Ascending aorta (tissue), 2 donors: ENCODE results near the gene LMO3. TPM values are rescaled to one million over a fixed set of nuclear protein-coding genes. Genes with fewer than 3 reads are reported as not detected.

Experiments used
- DNase-seq, 2 donors: peaks; one replicate each; pipeline ENCODE4 v3.0.0-alpha.2; 2019; ENCODE audit warnings: low spot score in 2 of 2
- H3K27ac ChIP-seq, 2 donors: fragments of 200-600 bp; sonication (generic); one replicate each; pipeline ENCODE4 v1.5.1; 2016 to 2017; ENCODE audit warnings: mild to moderate bottlenecking in 1 of 2
- H3K27me3 ChIP-seq: fragments of 200-600 bp; sonication (generic); one replicate; pipeline ENCODE4 v1.5.1; 2017
- H3K36me3 ChIP-seq, 2 donors: fragments of 200-600 bp; sonication (generic); one replicate each; pipeline ENCODE4 v1.5.1; 2016
- H3K4me1 ChIP-seq, 2 donors: fragments of 200-600 bp; sonication (generic); one replicate each; pipeline ENCODE4 v1.5.1; 2016 to 2017; ENCODE audit warnings: mild to moderate bottlenecking in 1 of 2
- H3K4me3 ChIP-seq, 2 donors: fragments of 200-600 bp; sonication (generic); one replicate each; pipeline ENCODE4 v1.5.1; 2016 to 2017; ENCODE audit warnings: mild to moderate bottlenecking in 1 of 2
- H3K9me3 ChIP-seq, 2 donors: fragments of 200-600 bp; sonication (generic); one replicate each; pipeline ENCODE4 v1.5.1; 2016
- CTCF ChIP-seq, 3 experiments: fragments of 200-600 bp in 2 of 3; fragments of 450-650 bp in 1 of 3; sonication (generic) in 2 of 3; IDR thresholded peaks; one replicate each; pipeline ENCODE4 v1.5.1; 2016 to 2019; ENCODE audit warnings: antibody characterized with exemption in 3 of 3, mild to moderate bottlenecking in 1 of 3, moderate library complexity in 1 of 3
- intact Hi-C: fragments of 100-400 bp; cut with DNase I; formaldehyde crosslinking; loops from one replicate; pipeline ENCODE4 v1.15.1; 2023
- total RNA-seq: library from RNA; depleted of rRNA; stranded (reverse); fragments of >200 nt; gene quantifications from one replicate; pipeline ENCODE4 v1.1.0, GENCODE V29; 2016

Gene LMO3
- total RNA-seq, 1 donor from 2014 or later: 20.2 TPM

DNA sequence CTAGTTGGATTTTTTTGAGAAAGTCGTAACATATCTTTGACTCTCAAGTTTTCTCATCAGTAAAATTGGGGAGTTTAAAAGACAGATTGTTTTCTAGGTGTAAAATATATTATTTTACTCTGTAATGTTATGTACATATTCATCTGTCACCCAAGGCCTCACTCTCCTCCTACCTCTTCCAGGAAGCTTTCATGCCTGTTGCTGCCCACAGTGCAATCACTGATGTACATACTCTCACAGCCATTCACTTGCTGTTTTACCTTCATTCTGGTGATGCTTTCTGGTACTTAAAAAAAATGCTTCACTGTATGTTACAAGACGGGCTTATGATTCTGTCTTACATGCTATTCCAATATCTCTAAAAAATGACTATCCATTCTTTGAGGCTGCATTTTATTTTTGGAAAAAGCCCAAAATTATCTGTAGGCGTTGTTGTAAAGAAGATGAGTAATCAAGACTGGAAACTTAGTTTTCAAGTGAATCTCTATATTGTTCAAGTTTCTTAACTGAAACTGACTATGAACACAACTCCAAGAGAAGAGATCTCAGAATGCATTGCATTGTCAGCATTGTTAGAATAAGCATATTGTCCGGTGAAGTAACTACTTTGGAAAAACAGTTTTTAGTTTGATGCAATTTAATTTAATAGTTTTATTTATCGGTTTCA, 82.5 kb downstream of the LMO3 start:
- TF ChIP-seq CTCF (IDR thresholded peaks at IDR 0.05): no peak
- no peaks in the 10 kb centered on the region for H3K27me3 ChIP-seq
- no peak overlapping the region for H3K27ac ChIP-seq
- H3K4me1 ChIP-seq: no peaks in the 10 kb centered on the region
- DNase-seq: no peak
- H3K4me3 ChIP-seq: no peak overlapping the region
- H3K9me3 ChIP-seq: no peaks in the 10 kb centered on the region
- no peaks in the 10 kb centered on the region for H3K36me3 ChIP-seq
- intact Hi-C loops: no loop called here

- no peak for TF ChIP-seq CTCF (IDR thresholded peaks at IDR 0.05)
- no peaks in the 10 kb centered on the region for H3K4me1 ChIP-seq
- H3K27me3 ChIP-seq: no peaks in the 10 kb centered on the region
- no peak overlapping the region for H3K4me3 ChIP-seq
- H3K36me3 ChIP-seq: no peaks in the 10 kb centered on the region
- intact Hi-C loops: no loop called here
- DNase-seq: no peak
- H3K27ac ChIP-seq: no peak overlapping the region
- no peaks in the 10 kb centered on the region for H3K9me3 ChIP-seq
These were observed 85.6 kb downstream of the LMO3 start for GRCh38 chr12:16520328-16520727.

DNA sequence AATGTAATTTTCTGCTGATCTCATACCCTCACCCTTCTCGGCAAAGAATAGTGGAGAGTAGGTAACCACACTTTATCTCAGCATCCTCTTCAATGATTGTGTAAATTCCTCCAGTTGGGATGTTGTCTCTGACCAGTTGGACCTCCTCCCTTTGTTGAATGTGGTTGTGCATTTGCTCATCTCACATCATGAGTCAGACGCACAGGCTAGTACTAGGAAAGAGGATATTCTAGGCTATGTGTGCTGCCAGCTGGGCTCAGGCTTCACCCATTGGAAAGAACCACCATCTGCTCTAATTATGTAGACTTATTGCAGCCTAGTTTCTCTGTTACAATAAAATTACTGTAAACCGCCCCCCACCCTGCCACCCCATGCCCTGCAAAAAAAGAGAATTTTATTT, 90.3 kb downstream of the LMO3 start:
- no peaks in the 10 kb centered on the region for H3K27me3 ChIP-seq
- no peak overlapping the region for H3K27ac ChIP-seq
- H3K36me3 ChIP-seq: no peaks in the 10 kb centered on the region
- TF ChIP-seq CTCF (IDR thresholded peaks at IDR 0.05): no peak
- intact Hi-C loops: no loop called here
- DNase-seq: no peak
- no peak overlapping the region for H3K4me3 ChIP-seq
- H3K9me3 ChIP-seq: no peaks in the 10 kb centered on the region
- no peaks in the 10 kb centered on the region for H3K4me1 ChIP-seq

DNA sequence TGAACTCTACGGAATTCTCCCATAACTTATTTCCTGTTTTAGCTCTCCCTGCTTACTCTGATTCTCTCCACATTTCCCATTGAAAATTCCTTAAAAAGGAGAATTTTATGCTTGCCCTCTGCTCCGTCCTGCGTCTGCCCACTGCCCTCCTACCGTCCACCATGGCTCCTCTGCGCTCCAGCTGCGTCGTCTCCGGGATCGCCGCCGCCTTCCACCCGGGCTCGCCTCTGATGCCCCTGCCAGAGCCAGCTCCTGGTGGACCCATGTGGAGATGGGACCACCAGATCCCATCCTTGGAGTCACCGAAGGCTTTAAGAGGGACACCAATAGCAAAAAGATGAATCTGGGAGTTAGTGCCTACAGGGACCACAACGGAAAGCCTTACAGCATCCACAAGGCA, 92.7 kb downstream of the LMO3 start:
- no peak for TF ChIP-seq CTCF (IDR thresholded peaks at IDR 0.05)
- Histone ChIP-seq H3K27ac (no peak overlapping the region), H3K36me3 (no peaks in the 10 kb centered on the region), H3K27me3 (no peaks in the 10 kb centered on the region), H3K4me1 (no peaks in the 10 kb centered on the region), H3K4me3 (no peak overlapping the region), H3K9me3 (no peaks in the 10 kb centered on the region)
- no peak for DNase-seq
- intact Hi-C loops: no loop called here

GRCh38 chr12:16509411-16509810, 96.6 kb downstream of the LMO3 start:
- no peaks in the 10 kb centered on the region for H3K9me3 ChIP-seq
- no peak for TF ChIP-seq CTCF (IDR thresholded peaks at IDR 0.05)
- no peaks in the 10 kb centered on the region for H3K4me1 ChIP-seq
- intact Hi-C loops: no loop called here
- DNase-seq: no peak
- H3K4me3 ChIP-seq: no peak overlapping the region
- H3K36me3 ChIP-seq: no peaks in the 10 kb centered on the region
- no peak overlapping the region for H3K27ac ChIP-seq
- no peaks in the 10 kb centered on the region for H3K27me3 ChIP-seq

- no peaks in the 10 kb centered on the region for H3K4me1 ChIP-seq
- H3K9me3 ChIP-seq: no peaks in the 10 kb centered on the region
- no peak for TF ChIP-seq CTCF (IDR thresholded peaks at IDR 0.05)
- no peak for DNase-seq
- no peaks in the 10 kb centered on the region for H3K36me3 ChIP-seq
- H3K27ac ChIP-seq: no peak overlapping the region
- H3K4me3 ChIP-seq: no peak overlapping the region
- H3K27me3 ChIP-seq: no peaks in the 10 kb centered on the region
- intact Hi-C loops: no loop called here
These were observed 99.6 kb downstream of the LMO3 start for GRCh38 chr12:16506394-16506793.
